GM19239 (cell line): Measurements from ENCODE around the gene SEC61G.

Experiments used
- DNase-seq: peaks from one replicate; pipeline ENCODE4 v3.0.0; 2011; ENCODE audit warnings: low spot score; ENCODE audit not compliant: insufficient read length
- FAIRE-seq: peaks from 2 replicates; lab custom pipeline; 2011; peaks lifted over from hg19 to GRCh38; lab: Jason Lieb, UNC

The SEC61G gene

DNA sequence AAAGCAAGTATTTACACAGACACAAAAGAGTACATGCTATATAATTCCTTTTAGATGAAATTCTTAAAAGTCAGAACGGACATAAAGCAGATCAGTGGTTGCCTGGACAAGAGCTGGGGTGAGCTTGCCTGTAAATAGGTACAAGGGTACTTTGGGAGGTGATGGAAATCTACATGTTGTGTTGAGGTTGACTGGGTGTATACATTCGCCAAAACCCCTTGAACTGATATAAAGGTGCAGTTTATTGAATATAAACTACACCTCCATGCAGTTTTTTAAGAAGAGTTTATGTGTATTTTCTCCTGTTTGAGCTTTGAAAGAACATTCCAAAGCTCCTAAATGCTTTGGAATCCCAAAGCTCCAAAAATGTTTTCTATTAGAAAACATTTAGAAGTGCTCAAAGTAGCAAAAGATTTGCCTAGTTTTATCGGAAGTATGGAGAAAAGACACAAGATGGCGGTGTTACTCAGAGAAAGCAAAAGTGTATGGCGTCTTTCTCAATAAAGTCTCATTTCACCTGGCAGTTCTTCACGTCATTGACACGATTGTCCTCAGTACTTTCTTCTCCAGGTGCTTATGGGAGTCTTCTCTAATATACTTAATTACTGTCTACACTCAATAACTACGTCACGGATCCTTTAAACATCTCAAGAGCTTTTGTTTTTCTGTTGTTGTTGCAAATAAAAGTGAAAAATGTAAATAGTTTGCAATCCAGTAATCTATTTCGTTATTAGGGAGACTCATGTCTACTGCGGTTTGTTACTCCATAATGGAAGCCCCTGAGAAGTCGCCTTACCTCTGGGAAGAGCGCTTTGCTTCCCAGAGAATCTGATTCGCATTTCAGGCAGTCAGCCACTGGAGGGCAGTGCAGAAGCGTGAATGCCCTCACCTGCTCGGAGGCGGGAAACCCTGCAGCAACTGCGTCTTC lies 14.7 kb upstream of the SEC61G start:
- peak; percentile 40 for DNase-seq
- peak; percentile 82 for FAIRE-seq

DNA sequence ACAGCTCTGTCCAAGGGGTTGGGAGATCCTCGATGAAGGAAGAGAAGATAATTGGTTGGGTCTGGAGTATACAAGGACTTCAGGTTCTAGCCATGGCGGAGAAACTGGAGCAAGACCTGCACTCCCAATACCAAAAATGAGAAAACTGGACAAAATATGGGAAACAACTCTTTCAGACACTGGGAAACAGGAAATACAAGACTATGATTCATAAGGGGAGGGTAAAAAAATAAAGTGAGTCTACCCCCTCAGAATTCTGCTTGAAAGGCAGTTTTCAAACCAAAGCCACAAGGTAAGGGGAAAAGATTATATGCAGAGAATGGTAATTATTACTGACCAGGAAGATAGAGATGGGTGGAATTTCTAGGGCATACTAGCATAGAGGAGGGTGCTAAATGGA lies 10.2 kb upstream of the SEC61G start:
- FAIRE-seq (no peak), DNase-seq (no peak)

DNA sequence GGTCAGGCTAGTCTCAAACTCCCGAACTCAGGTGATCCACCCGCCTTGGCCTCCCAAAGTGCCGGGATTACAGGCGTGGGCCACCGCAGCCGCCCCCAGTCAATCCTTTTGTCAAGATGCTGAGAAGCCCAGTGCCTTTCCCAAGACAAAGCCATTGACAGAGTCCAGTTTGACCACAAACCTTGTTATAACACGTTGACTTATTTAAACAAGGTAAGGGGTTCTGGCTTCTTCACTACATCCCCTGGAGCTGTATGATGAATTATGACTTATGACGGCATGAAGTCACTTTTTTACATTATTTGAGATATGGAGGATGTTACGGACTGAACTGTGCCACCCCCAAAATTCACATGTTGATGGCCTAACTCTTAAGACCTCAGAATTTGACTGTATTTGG lies 5.8 kb upstream of the SEC61G start:
- no peak for FAIRE-seq
- DNase-seq, result no peak

DNA sequence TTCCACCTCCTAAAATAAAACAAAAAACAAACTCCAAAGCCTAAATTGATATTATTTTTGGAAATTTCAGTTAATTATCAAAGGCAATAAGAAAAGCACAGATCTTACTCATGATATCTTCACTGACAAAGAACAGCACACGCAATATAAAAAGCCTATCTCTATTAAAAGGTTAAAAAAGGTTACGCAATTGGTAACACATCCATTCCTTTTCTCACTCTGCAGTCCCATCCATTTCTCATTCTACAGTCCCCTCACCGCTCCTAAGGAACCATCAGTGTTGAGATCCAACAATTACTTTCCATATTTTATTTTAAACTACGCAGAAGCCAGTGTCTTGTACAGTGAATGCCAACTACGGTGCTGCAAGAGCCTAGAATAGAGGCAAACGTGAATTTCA lies 1.3 kb downstream of the SEC61G start:
- DNase-seq (no peak), FAIRE-seq (peak; percentile 11)

DNA sequence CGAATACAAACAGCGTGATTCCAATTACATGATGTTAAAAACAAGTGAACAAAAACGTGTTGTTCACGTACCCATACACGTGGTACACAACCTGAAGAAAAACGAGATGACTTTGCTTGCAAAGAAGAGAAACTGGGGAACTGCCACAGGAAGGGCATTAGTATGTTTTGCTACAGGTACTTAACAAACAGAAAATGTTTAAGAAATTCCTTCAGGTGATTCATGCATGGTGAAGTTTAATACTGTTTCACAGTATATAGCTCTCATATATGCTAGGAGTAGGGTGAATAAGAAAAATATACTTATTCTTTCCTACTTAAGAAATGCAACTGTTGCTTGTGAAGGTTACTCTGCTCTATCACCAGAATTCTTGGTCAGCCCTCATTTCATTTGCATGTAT lies 9.8 kb downstream of the SEC61G start:
- FAIRE-seq, result no peak
- no peak for DNase-seq

DNA sequence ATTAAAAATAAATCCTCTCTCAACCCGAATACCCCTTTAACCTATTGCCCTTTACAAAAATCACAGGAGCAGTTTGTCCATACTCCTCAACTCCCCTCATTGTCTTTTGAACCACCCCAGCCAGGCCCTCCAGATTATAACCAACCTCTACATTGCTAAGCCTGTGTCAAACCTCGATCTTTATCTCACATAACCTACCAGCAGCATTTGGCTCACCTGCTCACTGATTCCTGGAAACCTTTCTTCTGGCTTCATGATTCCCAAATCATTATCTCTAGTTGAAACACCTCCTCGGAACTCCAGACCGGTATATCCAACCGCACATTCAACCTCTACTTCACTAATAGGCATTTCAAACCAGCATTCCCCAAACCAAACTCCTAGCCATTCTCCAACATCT lies 11.8 kb downstream of the SEC61G start:
- no peak for FAIRE-seq
- DNase-seq, result no peak

DNA sequence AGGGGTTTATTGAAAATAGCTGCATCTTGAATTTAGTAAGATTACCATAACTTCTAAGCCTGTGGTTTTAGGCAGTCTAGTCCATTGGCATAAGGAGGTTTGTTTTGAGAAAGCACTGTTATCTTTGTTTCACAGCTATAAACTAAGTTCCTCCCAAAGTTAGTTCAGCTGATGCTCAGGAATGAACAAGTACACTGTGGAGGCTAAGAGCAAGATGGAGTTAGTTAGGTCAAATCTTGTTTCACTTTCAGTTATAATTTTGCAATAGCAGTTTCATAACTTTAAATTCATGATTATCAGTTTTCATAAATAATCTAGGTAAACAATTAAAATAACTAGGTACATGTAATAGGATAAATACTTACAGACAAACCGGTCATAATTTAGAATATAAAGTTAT lies 15.4 kb downstream of the SEC61G start:
- FAIRE-seq (no peak), DNase-seq (no peak)

DNA sequence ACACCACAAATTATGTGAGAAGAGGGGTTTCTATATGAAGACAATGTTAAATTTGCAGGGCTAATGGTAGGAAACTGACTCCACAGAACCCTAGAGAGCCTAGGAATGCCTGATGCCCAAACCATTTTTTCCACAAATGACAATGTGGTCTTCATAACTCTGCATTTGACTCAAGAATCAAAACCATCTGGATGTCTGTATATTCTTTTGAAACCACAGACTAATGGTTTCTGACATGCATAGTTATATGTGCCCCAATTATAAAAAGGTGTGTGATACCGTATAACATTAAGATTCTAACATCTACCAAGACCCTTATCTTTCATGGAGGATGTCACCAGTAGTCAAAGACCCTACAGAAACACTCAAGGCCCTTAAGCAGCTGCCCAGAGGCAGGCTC lies 20.3 kb downstream of the SEC61G start:
- FAIRE-seq (no peak), DNase-seq (no peak)

DNA sequence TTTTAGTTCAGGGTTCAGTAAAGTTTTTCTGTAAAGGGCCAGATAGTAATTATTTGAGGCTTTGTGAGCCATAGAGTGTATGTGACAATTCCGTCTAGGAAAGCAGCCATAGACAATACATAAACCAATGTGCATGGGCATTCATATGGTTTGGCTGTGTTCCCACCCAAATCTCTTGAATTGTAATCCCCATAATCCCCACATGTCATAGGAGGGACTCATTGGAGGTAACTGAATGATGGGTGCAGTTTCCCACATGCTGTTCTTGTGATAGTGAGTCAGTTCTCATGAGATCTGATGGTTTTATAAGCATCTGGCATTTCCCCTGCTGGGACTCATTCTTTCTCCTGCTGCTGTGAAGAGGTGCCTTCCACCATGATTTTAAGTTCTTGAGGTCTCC lies 29.9 kb downstream of the SEC61G start:
- FAIRE-seq (no peak), DNase-seq (no peak)

DNA sequence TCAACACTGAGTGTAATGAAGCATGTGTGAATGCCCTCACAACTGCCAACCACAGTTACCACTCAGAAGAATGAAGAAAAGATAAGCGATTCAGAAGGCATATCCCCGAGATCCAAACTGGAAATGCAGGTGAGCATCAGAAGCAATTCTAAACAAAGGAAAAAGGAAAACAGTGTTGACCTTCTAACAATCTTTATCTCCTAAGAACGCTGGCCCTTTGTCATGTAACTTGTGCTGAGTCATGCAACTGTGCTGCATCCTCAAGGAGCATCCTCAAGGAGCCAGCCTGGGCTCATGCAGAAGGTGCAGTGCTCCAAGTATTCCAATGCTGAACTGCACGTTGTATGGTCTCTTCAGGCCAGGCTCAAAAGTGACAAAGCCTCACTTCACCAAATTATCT lies 30.6 kb downstream of the SEC61G start:
- FAIRE-seq, result no peak
- no peak for DNase-seq

DNA sequence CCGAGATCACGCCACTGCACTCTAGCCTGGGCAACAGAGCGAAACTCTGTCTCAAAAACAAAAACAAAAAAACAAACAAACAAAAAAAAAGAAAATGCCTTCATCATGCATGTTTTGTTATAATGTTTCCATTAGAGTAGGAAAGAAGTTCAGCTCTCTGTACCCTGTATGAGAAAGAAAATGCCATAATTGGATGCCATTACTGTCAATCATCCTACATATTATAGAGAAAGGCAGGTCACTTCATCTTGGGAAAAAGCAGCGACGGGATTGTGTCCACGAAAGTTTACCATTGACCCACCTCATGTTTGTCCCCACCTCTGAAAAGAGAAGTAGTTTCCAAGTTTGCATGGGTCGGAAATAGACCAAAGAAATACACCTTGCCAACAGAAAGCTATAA lies 33.8 kb downstream of the SEC61G start:
- no peak for DNase-seq

DNA sequence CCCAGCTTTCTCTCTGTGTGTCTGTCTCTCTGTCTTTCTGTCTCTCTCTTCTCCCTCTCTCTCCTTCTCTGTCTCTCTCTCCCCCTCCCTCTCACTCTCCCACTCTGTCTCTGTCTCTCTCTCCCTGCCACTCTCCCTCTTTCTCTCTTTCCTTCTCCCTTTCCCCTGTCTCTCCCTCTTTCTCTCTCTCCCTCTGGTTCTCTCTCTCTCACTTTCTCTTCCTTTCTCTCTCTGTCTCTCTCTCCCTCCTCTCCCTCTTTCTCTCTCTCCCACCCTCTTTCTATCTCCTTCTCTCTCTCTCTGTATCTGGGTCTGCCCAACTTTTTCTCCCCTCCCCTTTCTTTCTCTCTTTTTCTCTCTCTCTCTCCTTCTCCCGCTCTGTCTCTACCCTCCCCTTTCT lies 36.5 kb downstream of the SEC61G start:
- FAIRE-seq, result no peak
- DNase-seq, result no peak

More for the DNA sequence above, 33.8 kb downstream of the SEC61G start:
- FAIRE-seq, result no peak

DNA sequence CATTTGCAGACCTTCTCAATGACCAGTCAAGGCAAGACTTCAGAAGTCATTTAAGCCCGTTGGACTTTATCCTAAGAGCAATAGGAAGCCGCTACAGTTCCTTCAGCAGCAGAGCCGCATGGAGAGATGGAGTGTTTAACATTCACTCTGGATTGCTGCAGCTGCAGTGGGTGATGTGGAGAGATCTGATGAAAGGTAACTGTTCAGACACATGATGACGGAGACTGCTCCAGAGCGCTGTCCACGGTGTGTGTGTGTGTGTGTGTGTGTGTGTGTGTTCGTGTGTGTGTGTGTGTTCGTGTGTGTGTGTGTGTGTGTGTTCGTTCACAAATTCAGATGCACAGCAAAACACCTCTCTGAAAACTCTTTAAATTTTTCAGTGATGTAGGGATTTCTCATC lies 37.0 kb downstream of the SEC61G start:
- FAIRE-seq (no peak), DNase-seq (no peak)

DNA sequence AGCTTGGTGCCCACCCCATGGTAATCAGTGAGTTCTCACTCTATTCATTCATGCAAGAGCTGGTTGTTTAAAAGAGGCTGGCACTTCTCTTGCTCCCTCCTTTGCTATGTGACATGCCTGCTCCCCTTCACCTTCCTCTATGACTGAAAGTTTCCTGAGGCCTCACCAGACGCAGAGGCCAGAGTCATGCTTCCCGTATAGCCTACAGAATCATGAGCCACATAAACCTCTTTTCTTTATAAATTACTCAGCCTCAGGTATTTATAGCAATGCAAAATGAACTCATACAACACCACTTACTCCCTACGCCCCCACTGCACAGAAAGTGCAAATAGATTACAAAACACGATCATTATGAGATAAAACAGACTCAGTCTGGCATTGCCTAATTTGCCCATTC lies 39.0 kb downstream of the SEC61G start:
- DNase-seq, result no peak
- FAIRE-seq, result no peak

DNA sequence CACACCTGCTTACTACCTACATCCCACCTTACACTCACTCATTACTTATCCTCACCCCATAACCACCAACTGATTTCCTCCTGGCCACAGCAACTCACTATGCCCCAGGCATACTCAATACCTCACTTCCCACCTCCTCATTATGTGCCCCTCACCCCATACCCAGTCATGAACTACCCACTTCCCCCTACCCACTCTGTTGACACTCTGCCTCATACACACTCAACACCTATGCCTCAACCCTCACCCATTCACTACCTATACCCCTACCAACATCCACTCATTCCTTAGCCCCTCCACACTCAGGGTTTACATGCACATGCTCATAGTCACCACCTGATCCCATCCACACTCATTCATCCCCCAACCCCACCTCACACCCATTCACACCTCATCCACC lies 39.6 kb downstream of the SEC61G start:
- FAIRE-seq, result no peak
- DNase-seq, result no peak

DNA sequence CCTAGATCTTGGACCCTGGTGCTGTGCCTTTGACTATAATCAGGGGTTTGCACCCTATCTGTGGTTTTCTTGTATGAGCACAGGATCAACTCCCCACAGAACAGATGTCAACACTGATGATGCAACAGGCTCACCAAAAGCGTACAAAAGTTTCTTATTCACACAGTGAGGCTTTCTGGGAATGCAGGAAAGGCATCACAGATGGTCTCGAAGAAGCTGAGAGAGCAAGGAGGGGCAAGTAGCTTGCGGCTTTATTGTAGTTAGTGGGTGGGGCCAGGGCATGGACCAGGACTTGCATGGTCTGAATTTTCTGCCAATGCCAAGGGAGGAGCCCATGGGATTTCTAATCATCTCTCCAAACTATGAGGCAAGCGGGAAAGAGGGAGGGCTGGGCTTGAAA lies 46.2 kb downstream of the SEC61G start:
- DNase-seq, result no peak
- no peak for FAIRE-seq

DNA sequence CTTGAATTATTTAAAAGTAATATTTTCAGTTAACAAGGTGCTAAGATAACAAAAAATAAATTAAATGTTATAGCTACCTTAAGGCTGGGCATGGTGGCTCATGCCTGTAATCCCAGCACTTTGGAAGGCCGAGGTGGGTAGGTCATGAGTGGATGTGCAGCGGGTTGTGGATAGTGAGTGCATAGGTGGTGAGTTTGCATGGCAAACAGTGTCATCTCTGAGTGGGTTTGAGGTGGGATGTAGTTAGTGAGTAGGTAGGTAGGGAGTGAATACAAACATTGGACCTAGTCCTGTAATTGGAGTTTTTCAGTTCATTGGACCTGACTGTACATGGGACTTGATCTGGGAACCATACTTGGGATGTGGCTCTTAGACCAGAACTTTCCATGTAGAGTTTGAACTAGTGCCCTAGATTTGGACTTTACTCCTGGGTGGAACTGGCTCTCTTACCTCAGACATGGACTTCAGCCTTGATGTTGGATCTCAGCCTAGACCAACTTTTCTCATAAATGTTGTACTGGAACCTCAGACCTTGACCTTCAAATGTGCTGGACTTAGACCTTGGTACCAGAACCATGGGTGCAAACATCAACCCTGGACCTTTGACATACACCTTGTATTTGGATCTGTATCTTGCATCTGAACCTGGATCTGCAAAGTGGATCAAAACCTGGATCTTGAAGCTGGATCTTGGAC lies 47.0 kb downstream of the SEC61G start:
- no peak for DNase-seq
- FAIRE-seq, result no peak

DNA sequence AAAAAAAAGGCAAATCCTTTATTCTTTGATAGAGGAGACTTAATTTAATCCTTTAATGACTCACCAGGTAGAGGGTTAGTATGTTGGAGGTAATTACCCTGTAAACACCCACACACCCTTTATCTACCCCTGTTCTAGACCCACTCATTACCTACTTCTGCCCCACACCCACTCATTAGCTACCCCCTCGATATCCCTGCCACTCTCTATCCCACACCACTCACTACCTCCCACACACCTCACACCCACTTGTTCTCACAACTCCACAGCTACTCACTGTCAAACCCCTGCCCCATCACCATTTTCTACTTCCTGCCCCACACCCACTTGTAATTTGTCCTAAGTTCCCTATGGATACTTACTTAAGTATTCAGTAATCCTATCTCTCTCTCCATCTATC lies 49.7 kb downstream of the SEC61G start:
- DNase-seq (no peak), FAIRE-seq (no peak)

DNA sequence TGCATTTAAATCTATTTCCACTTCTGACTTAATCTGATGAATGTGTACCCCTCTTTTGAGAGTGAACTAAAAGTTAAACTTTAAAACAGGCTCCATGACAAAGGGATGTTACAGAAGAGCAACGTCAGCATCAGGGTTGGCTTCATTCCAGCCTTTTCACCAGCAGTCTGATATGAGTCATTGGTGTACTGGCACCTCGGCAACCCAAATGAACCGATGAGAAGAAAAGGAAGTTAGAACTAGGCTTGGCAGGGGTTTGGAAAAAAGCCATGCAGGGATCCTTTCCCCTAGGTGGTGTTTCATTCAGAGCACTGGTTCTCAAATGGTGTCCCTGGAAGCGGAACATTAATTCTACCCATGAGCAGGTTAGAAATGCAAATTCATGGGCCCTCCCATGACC lies 53.6 kb downstream of the SEC61G start:
- FAIRE-seq, result no peak
- no peak for DNase-seq

DNA sequence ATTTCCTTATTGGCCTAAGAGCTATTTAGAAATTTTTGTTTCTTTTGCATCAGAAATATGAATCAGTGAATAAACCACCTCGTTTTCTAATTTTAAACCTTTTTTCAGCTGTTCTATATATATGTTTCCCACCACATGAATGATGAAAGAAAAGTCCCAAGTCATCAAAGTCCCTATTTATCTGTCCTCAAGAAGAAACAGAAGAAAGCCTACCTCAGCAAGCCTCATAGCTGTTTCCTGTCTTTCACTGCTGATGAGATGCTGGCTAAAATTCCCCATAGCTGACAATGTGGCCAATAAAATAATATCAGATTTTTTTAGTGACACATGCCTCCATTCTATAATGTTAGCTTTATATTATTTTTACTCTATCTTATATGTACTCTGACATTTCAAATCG lies 54.2 kb downstream of the SEC61G start:
- FAIRE-seq (no peak), DNase-seq (no peak)
